HCT116 (cell line): ENCODE data around the gene VANGL1. TPM values are rescaled to one million over a fixed set of nuclear protein-coding genes. Genes with fewer than 3 reads are reported as not detected.

ENCODE experiments used
- ATAC-seq: fragments of 200-7000 bp; cut with Tn5 transposase; 2 replicates; pipeline ENCODE4 v1.9.1; 2020; ENCODE audit warnings: mild to moderate bottlenecking, moderate library complexity
- BruUV-seq: library from RNA; stranded (reverse); fragments of 400-500 nt; replicated peaks from 2 replicates; lab custom pipeline; 2021; lab: Mats Ljungman, UMichigan
- CTCF ChIA-PET: fragments of 300-600 bp; sonication (Branson Sonifier 250); formaldehyde crosslinking; loops from one replicate; lab custom pipeline; 2021; ENCODE audit warnings: antibody characterized with exemption; lab: Charles Lee
- POLR2A ChIA-PET: fragments of 300-600, 350-600 bp; sonication (Branson Sonifier 250); formaldehyde crosslinking; loops from one replicate; lab custom pipeline; 2021; ENCODE audit warnings: antibody characterized with exemption; lab: Charles Lee
- RAD21 ChIA-PET, 2 experiments: fragments of 300-600 bp; sonication (Branson Sonifier 250); formaldehyde crosslinking; loops; one replicate each; lab custom pipeline; 2023; ENCODE audit warnings: low total read pairs in 2 of 2; ENCODE audit not compliant: uncharacterized antibody in 2 of 2, unreplicated experiment in 2 of 2, low non-redundant PET in 1 of 2; lab: Charles Lee
- DNase-seq: peaks from one replicate; pipeline ENCODE4 v3.0.0-alpha.2; 2010; ENCODE audit warnings: low read depth, low spot score
- H2AFZ ChIP-seq: fragments of 200-600 bp; shearing (Covaris generic), sonication (generic); 2 replicates; pipeline ENCODE4 v1.6.1; 2017; ENCODE audit warnings: low read depth, mixed run types, mixed read lengths, antibody characterized with exemption, low read length; ENCODE audit not compliant: poor library complexity, severe bottlenecking
- H3K27ac ChIP-seq: 2 replicates; pipeline ENCODE4 v1.5.1; 2012; ENCODE audit warnings: low read depth, low read length
- H3K27me3 ChIP-seq: fragments of 200-600 bp; sonication (generic); 2 replicates; pipeline ENCODE4 v1.6.1; 2016; ENCODE audit warnings: mixed run types, low read length, mixed read lengths; ENCODE audit not compliant: insufficient read depth
- H3K36me3 ChIP-seq, 2 experiments: fragments of 200-500 bp in 1 of 2; fragments of 200-600 bp in 1 of 2; sonication (Bioruptor generic) in 1 of 2; sonication (generic) in 1 of 2; 2 replicates each; pipeline versions ENCODE4 v1.5.1 to v1.6.1; 2014 to 2016; ENCODE audit warnings: low read length in 2 of 2, inconsistent platforms in 1 of 2, mixed read lengths in 1 of 2, mixed run types in 1 of 2; ENCODE audit not compliant: insufficient read depth in 2 of 2, control insufficient read depth in 1 of 2
- H3K4me1 ChIP-seq, 2 experiments: fragments of 200-600 bp in 1 of 2; sonication (generic) in 1 of 2; 2 replicates each; pipeline versions ENCODE4 v1.5.1 to v1.6.1; 2012 to 2017; ENCODE audit warnings: low read length in 2 of 2, inconsistent platforms in 1 of 2, mild to moderate bottlenecking in 1 of 2, mixed read lengths in 1 of 2, mixed run types in 1 of 2, moderate library complexity in 1 of 2; ENCODE audit not compliant: insufficient read depth in 2 of 2, control insufficient read depth in 1 of 2
- H3K4me2 ChIP-seq: fragments of 200-600 bp; sonication (generic); 2 replicates; pipeline ENCODE4 v1.6.1; 2017; ENCODE audit warnings: mixed run types, low read length, mixed read lengths
- H3K4me3 ChIP-seq, 2 experiments: fragments of 200-600 bp in 1 of 2; sonication (generic) in 1 of 2; replicated peaks in 1 of 2; 2 replicates each; pipeline ENCODE4 v1.5.1; 2011 to 2016; ENCODE audit warnings: low read length in 2 of 2, control low read depth in 1 of 2, low read depth in 1 of 2, mild to moderate bottlenecking in 1 of 2, mixed read lengths in 1 of 2, mixed run types in 1 of 2
- H3K79me2 ChIP-seq: fragments of 200-600 bp; sonication (generic); 2 replicates; pipeline ENCODE4 v1.6.1; 2017; ENCODE audit warnings: mild to moderate bottlenecking, mixed run types, low read length, moderate library complexity, mixed read lengths; ENCODE audit not compliant: insufficient read depth
- H3K9ac ChIP-seq: fragments of 200-600 bp; sonication (generic); 2 replicates; pipeline ENCODE4 v1.6.1; 2016; ENCODE audit warnings: low read length, mixed read lengths
- H3K9me2 ChIP-seq: fragments of 200-600 bp; sonication (generic), shearing (Covaris generic); 2 replicates; pipeline ENCODE4 v1.6.1; 2017; ENCODE audit warnings: mixed run types, mild to moderate bottlenecking, moderate library complexity; ENCODE audit not compliant: insufficient read depth
- H3K9me3 ChIP-seq, 2 experiments: fragments of 200-500 bp in 1 of 2; fragments of 200-600 bp in 1 of 2; sonication (Bioruptor generic) in 1 of 2; sonication (generic) in 1 of 2; 2 replicates each; pipeline ENCODE4 v1.6.1; 2014 to 2017; ENCODE audit warnings: low read length in 2 of 2, mixed read lengths in 2 of 2, inconsistent platforms in 1 of 2, low read depth in 1 of 2, mild to moderate bottlenecking in 1 of 2, mixed run types in 1 of 2, moderate library complexity in 1 of 2; ENCODE audit not compliant: control insufficient read depth in 1 of 2, insufficient read depth in 1 of 2
- H4K20me1 ChIP-seq: fragments of 200-600 bp; sonication (generic), shearing (Covaris generic); 2 replicates; pipeline ENCODE4 v1.6.1; 2017; ENCODE audit warnings: mixed run types, mild to moderate bottlenecking, moderate library complexity; ENCODE audit not compliant: insufficient read depth
- ATF3 ChIP-seq: IDR thresholded peaks from 2 replicates; pipeline ENCODE4 v1.6.1; 2012
- CEBPB ChIP-seq: IDR thresholded peaks from 2 replicates; pipeline ENCODE4 v1.6.1; 2012; ENCODE audit warnings: low read depth
- ELF1 ChIP-seq: IDR thresholded peaks from 2 replicates; pipeline ENCODE4 v1.6.1; 2012; ENCODE audit warnings: low read depth, borderline replicate concordance
- EZH2phosphoT487 ChIP-seq: fragments of 200-600 bp; IDR thresholded peaks from 2 replicates; pipeline ENCODE4 v1.6.1; 2018; ENCODE audit warnings: antibody characterized with exemption, borderline replicate concordance
- FOSL1 ChIP-seq: IDR thresholded peaks from 2 replicates; pipeline ENCODE4 v1.6.1; 2012; ENCODE audit warnings: low read depth
- MAX ChIP-seq: IDR thresholded peaks from 2 replicates; pipeline ENCODE4 v1.6.1; 2012
- POLR2AphosphoS5 ChIP-seq: IDR thresholded peaks from 2 replicates; pipeline ENCODE4 v1.6.1; 2011; ENCODE audit warnings: mild to moderate bottlenecking, low read depth, low read length, moderate library complexity
- RAD21 ChIP-seq: IDR thresholded peaks from 2 replicates; pipeline ENCODE4 v1.6.1; 2012; ENCODE audit warnings: low read depth, mild to moderate bottlenecking
- SP1 ChIP-seq: IDR thresholded peaks from 2 replicates; pipeline ENCODE4 v1.6.1; 2012; ENCODE audit warnings: low read depth
- SRF ChIP-seq: IDR thresholded peaks from 2 replicates; pipeline ENCODE4 v1.6.1; 2012; ENCODE audit warnings: low read depth
- TCF7L2 ChIP-seq: IDR thresholded peaks from 2 replicates; pipeline ENCODE4 v1.7.0; 2011; ENCODE audit warnings: borderline replicate concordance, inconsistent platforms; ENCODE audit not compliant: insufficient read depth, insufficient read length; ENCODE audit errors: extremely low read depth
- ZBTB33 ChIP-seq: IDR thresholded peaks from 2 replicates; pipeline ENCODE4 v1.6.1; 2011; ENCODE audit warnings: mild to moderate bottlenecking, low read length, moderate library complexity; ENCODE audit not compliant: insufficient replicate concordance; ENCODE audit errors: extremely low read depth
- ZNF274 ChIP-seq: fragments of 200-500 bp; sonication (Bioruptor generic); IDR thresholded peaks from 2 replicates; pipeline ENCODE4 v1.6.1; 2014; ENCODE audit warnings: mild to moderate bottlenecking, low read depth, low read length, inconsistent platforms
- intact Hi-C: fragments of 100-400 bp; cut with micrococcal nuclease; formaldehyde crosslinking; loops from 2 replicates; pipeline ENCODE4 v1.10.0; 2022
- total RNA-seq: library from RNA; stranded (reverse); gene quantifications from one replicate; pipeline ENCODE4 v1.2.1, GENCODE V29; 2021; ENCODE audit not compliant: unreplicated experiment

The VANGL1 gene
- total RNA-seq, 1 experiment from 2014 or later, result 23.5 TPM

- Histone ChIP-seq H3K9ac (no peak overlapping the region), H3K9me2 (no peaks in the 10 kb centered on the region), H3K4me3 (no peak overlapping the region), H3K9me3 (no peaks in the 10 kb centered on the region), H3K4me2 (no peak overlapping the region), H3K4me1 (no peaks in the 10 kb centered on the region), H2AFZ (no peak overlapping the region), H4K20me1 (no peaks in the 10 kb centered on the region), H3K27ac (no peak overlapping the region), H3K36me3 (peaks cover 18 to 19% of the 10 kb centered on the region in 2 experiments; a peak in 3 of 4 replicates), H3K79me2 (peaks cover 43% of the 10 kb centered on the region)
- no peak for ATAC-seq
- POLR2A ChIA-PET, result no interaction called here
- TF ChIP-seq EZH2phosphoT487, result no peak
- no peak for TF ChIP-seq ZNF274
- TF ChIP-seq, all 23 proteins: peak for 0
- no peaks in the 10 kb centered on the region for H3K27me3 ChIP-seq
- no TSS peak for BruUV-seq
- CTCF ChIA-PET, result interaction anchor here (1.1 kb wide), 1 partner anchor 48 kb away, joined by 3 read pairs; no protein-coding TSS in a partner anchor
- intact Hi-C loops, result no loop called here
- no peak for DNase-seq
- RAD21 ChIA-PET, result no interaction called here
Observed at GRCh38 chr1:115658646-115659045, 16.9 kb downstream of the VANGL1 start.

GRCh38 chr1:115660151-115660550 lies 18.4 kb downstream of the VANGL1 start:
- Histone ChIP-seq H4K20me1 (no peaks in the 10 kb centered on the region), H3K79me2 (peaks cover 34% of the 10 kb centered on the region), H3K9ac (no peak overlapping the region), H3K36me3 (peaks cover 20 to 33% of the 10 kb centered on the region in 2 experiments), H3K9me3 (no peaks in the 10 kb centered on the region), H3K9me2 (no peaks in the 10 kb centered on the region), H3K4me2 (no peak overlapping the region), H3K27me3 (no peaks in the 10 kb centered on the region), H3K4me3 (no peak overlapping the region), H2AFZ (no peak overlapping the region), H3K27ac (no peak overlapping the region), H3K4me1 (peaks cover 8 to 13% of the 10 kb centered on the region in 2 experiments)
- POLR2A ChIA-PET, result no interaction called here
- no TSS peak for BruUV-seq
- ATAC-seq (no peak), DNase-seq (no peak)
- CTCF ChIA-PET, result interaction anchor here (1.7 kb wide), 1 partner anchor 47 kb away, joined by 5 read pairs; no protein-coding TSS in a partner anchor
- TF ChIP-seq SRF (no peak), POLR2AphosphoS5 (no peak), ELF1 (no peak), EZH2phosphoT487 (no peak), RAD21 (no peak), ZBTB33 (no peak), MAX (no peak), ATF3 (no peak), SP1 (no peak), CEBPB (no peak), FOSL1 (no peak), TCF7L2 (no peak)
- intact Hi-C loops, result no loop called here
- RAD21 ChIA-PET, result no interaction called here
